Measurements from ENCODE around the gene FUT1. TPM values are rescaled to one million over a fixed set of nuclear protein-coding genes. Genes with fewer than 3 reads are reported as not detected.

Gene FUT1
- 0.51 and 0.59 TPM in 2 replicates for total RNA-seq
- long read RNA-seq, result 0 reads

GRCh38 chr19:48752496-48753365 is at the start of gene FUT1:
Gene FUT1 (minus strand): TSS chr19:48752641. CDS start chr19:48751281, 1,360 bp downstream.
- no peak within 1 kb of the TSS for H3K27ac Mint-ChIP-seq (ENCODE audit: unreplicated experiment)
- peaks cover 2% of the 10 kb centered on the region for H3K36me3 Mint-ChIP-seq (ENCODE audit: low read depth)
- H3K4me3 Mint-ChIP-seq, result peak within 1 kb of the TSS; percentile 65
- H3K4me1 Mint-ChIP-seq, result peaks cover 17% of the 10 kb centered on the region
- no peak for DNase-seq (ENCODE audit: low read depth, low spot score)
- no peaks in the 10 kb centered on the region for H3K9me3 Mint-ChIP-seq
- H3K27me3 Mint-ChIP-seq (ENCODE audit: low read depth), result peaks cover 52% of the 10 kb centered on the region
- TF ChIP-seq CTCF (conservative IDR thresholded peaks at IDR 0.05), result peak; percentile 57

- Mint-ChIP-seq H3K4me1 (peaks cover 23% of the 10 kb centered on the region), H3K27ac (ENCODE audit: unreplicated experiment) (no peak overlapping the region), H3K36me3 (ENCODE audit: low read depth) (no peaks in the 10 kb centered on the region), H3K27me3 (ENCODE audit: low read depth) (no peaks in the 10 kb centered on the region), H3K9me3 (no peaks in the 10 kb centered on the region), H3K4me3 (no peak overlapping the region)
- TF ChIP-seq CTCF (conservative IDR thresholded peaks at IDR 0.05), result no peak
- no peak for DNase-seq (ENCODE audit: low read depth, low spot score)
Observed at GRCh38 chr19:48799358-48800300, 47.2 kb upstream of the FUT1 start.

GRCh38 chr19:48798937-48799336 is 46.5 kb upstream of the FUT1 start:
- peaks cover 24% of the 10 kb centered on the region for H3K4me1 Mint-ChIP-seq
- peak overlapping the region; percentile 43 for H3K27ac Mint-ChIP-seq (ENCODE audit: unreplicated experiment)
- H3K9me3 Mint-ChIP-seq, result no peaks in the 10 kb centered on the region
- DNase-seq (ENCODE audit: low read depth, low spot score), result no peak
- no peaks in the 10 kb centered on the region for H3K27me3 Mint-ChIP-seq (ENCODE audit: low read depth)
- H3K36me3 Mint-ChIP-seq (ENCODE audit: low read depth), result no peaks in the 10 kb centered on the region
- TF ChIP-seq CTCF (conservative IDR thresholded peaks at IDR 0.05), result no peak
- H3K4me3 Mint-ChIP-seq, result no peak overlapping the region

- Mint-ChIP-seq H3K27me3 (ENCODE audit: low read depth) (no peaks in the 10 kb centered on the region), H3K36me3 (ENCODE audit: low read depth) (no peaks in the 10 kb centered on the region), H3K4me3 (no peak overlapping the region), H3K9me3 (no peaks in the 10 kb centered on the region), H3K4me1 (peaks cover 24% of the 10 kb centered on the region), H3K27ac (ENCODE audit: unreplicated experiment) (peak overlapping the region; percentile 19)
- no peak for TF ChIP-seq CTCF (conservative IDR thresholded peaks at IDR 0.05)
- no peak for DNase-seq (ENCODE audit: low read depth, low spot score)
Observed at GRCh38 chr19:48797103-48797502, 44.7 kb upstream of the FUT1 start.

- H3K4me1 Mint-ChIP-seq, result peaks cover 24% of the 10 kb centered on the region
- H3K27me3 Mint-ChIP-seq (ENCODE audit: low read depth), result no peaks in the 10 kb centered on the region
- no peak overlapping the region for H3K4me3 Mint-ChIP-seq
- no peaks in the 10 kb centered on the region for H3K36me3 Mint-ChIP-seq (ENCODE audit: low read depth)
- no peaks in the 10 kb centered on the region for H3K9me3 Mint-ChIP-seq
- no peak for TF ChIP-seq CTCF (conservative IDR thresholded peaks at IDR 0.05)
- H3K27ac Mint-ChIP-seq (ENCODE audit: unreplicated experiment), result no peak overlapping the region
- DNase-seq (ENCODE audit: low read depth, low spot score), result no peak
Observed at GRCh38 chr19:48796298-48797083, 44.0 kb upstream of the FUT1 start.

Data from neural crest cell (in vitro differentiated cells).